CD4-positive, alpha-beta T cell treated with Interferon alpha-2 for 1 hour (primary cell): ENCODE measurements around the gene LCP2.
A peak's percentile ranks its signal among the peaks of the same experiment; 100 is the strongest.
"Not testable (repeated sequence)": the region's sequence is repeated elsewhere in the genome, so short reads cannot be mapped to it uniquely, and the experiment has no call there.

Experiments used
- DNase-seq, 2 donors: peaks; one replicate each; pipeline ENCODE4 v3.0.0-alpha.2; 2020 to 2022

LCP2 gene

GRCh38 chr5:170246126-170246870, 51.3 kb downstream of the LCP2 start:
- DNase-seq: no peak

GRCh38 chr5:170245436-170245835, 52.1 kb downstream of the LCP2 start:
- DNase-seq: not testable (repeated sequence)

GRCh38 chr5:170238456-170239196, 59.0 kb downstream of the LCP2 start:
- no peak for DNase-seq

- DNase-seq: no peak
Measured at GRCh38 chr5:170235876-170236864, 61.4 kb downstream of the LCP2 start.

- DNase-seq: no peak
Measured at GRCh38 chr5:170233358-170233892, 64.2 kb downstream of the LCP2 start.

GRCh38 chr5:170232786-170233185, 64.8 kb downstream of the LCP2 start, which contains the start of gene C5orf58:
C5orf58 (plus strand) TSS chr5:170232985; CDS start chr5:170234977, 1,992 bp downstream.
- DNase-seq: no peak

- DNase-seq: no peak
Measured at GRCh38 chr5:170228762-170229435, 68.7 kb downstream of the LCP2 start.

DNA sequence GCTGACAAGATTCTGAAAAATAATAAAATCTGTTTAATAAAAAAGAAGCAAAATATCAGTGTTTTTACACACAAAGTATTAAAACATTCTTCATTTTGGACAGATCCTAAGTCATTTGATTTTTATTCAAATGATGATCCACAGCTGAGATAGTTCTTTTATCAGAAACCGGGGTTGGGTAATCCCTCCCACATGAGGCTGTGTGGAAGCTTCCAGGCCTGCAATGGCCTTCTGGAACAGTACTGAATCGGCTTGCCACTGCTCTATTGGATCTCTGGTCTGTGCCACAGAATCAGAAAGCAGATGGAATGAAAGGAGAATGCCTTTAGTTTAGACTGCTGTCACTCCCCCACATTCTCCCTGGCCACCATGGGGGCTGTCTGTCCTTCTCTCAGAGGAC, 70.9 kb downstream of the LCP2 start:
- no peak for DNase-seq

DNA sequence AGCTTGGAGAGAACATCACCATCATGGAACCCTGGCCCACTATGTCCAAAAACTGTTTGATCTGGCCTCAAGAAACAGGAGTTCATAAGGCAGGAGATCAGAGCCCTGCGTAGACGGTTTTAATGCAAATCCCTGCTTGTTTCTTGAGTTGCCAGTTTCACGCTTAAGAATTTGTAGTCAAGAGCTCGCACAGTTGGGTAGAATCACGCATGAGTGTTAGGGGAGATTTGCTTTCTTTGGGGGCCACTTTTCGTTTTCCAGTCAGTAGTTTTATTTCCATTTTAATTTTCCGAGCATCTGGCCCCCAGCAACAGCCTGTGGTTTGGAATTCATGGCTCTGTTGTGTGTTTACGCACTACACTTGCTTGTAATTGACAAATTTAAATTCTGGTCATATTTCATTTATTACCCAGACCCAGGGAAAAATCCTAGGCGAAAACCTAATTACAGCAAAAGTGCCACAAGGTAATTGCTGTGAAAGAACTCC, 71.4 kb downstream of the LCP2 start:
- no peak for DNase-seq

GRCh38 chr5:170225326-170226128, 72.0 kb downstream of the LCP2 start:
- peak; percentile 71 to 80 for DNase-seq

DNA sequence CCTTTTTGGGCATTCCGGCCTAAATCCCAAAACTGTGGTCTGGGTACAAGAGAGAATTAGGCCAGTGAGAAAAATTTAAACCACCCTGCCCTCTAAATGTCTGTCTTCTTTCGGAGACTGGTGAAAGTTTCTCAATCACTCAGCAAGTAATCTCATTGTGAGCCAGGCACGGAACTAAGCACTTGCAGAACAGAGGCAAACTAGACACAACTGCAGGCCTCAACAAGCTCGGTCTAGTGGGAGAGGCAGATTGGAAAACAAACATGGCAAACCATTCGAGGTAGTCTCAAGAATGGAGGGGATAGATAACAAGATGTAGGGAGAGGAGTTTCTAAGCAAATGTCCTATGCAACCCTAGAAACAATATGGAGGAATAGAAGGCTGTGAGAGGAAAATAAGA, 73.7 kb downstream of the LCP2 start:
- no peak for DNase-seq

- no peak for DNase-seq
Measured at GRCh38 chr5:170223360-170223759, 74.2 kb downstream of the LCP2 start.

- DNase-seq: no peak
Measured at GRCh38 chr5:170221327-170221741, 76.2 kb downstream of the LCP2 start.

- no peak for DNase-seq
Measured at GRCh38 chr5:170220191-170220590, 77.4 kb downstream of the LCP2 start.

GRCh38 chr5:170219615-170220014, 78.0 kb downstream of the LCP2 start:
- no peak for DNase-seq

- DNase-seq: no peak
Measured at GRCh38 chr5:170218726-170219125, 78.9 kb downstream of the LCP2 start.

DNA sequence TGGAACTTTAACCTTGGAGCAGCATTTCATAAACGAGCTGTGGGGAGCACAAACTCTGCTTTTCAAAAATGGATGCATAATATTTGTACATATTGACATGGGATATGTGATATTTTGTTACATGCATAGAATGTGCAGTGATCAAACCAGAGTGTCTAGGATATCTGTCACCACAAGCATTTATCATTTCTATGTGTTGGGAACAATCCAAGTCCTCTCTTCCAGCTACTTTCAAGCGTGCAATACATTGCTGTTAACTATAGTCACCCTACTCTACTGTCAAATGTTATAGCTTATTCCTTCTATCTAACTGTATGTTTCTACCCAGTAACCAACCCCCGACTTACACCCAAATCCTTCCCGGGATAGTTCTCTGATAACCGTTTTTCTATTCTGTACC, 79.7 kb downstream of the LCP2 start:
- no peak for DNase-seq

GRCh38 chr5:170216257-170216864, 81.2 kb downstream of the LCP2 start:
- DNase-seq: peak in 1 of 2 donors; percentile 7

DNA sequence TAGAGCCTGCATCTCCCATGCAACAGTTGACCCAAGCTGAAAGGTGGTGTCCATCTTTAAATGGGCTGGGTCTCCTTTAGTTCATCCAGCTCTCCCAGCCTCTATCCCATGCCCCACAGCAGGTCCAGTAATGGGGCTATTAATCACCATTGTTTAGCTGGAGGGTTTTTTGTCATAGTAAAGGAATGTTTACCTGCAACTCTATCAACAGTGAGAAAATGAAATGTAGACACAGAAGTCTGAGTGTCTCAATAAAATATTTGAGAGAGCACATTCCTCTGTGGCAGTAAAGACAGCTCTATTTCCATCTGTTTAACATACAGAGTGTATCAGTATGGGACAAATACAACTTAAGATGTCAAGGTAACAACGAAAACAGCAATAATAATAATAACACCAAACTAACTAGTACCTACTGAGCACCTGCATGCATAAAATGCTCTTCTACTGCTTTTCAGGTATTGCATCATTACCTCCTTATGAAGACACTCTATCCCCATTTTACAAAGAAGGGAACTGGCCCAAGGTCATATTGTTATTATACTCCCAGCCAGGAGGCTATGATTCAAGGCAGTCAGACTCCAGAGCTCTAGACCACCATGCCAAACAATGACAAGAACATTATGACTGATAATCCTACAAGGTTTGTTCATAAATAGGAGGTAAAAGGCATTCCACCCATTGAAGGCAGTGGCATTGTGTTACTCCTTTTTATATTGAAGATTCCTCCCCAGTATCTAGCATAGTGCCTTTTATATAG, 85.8 kb downstream of the LCP2 start:
- no peak for DNase-seq

- DNase-seq: no peak
Measured at GRCh38 chr5:170206958-170207357, 90.6 kb downstream of the LCP2 start.
